ENCODE results near the gene MEDAG. TPM values are rescaled to one million over a fixed set of nuclear protein-coding genes. Genes with fewer than 3 reads are reported as not detected.

Gene MEDAG
- total and polyA plus RNA-seq, 7 experiments from 2014 or later = 0.17 to 0.49 TPM; not detected in 5

DNA sequence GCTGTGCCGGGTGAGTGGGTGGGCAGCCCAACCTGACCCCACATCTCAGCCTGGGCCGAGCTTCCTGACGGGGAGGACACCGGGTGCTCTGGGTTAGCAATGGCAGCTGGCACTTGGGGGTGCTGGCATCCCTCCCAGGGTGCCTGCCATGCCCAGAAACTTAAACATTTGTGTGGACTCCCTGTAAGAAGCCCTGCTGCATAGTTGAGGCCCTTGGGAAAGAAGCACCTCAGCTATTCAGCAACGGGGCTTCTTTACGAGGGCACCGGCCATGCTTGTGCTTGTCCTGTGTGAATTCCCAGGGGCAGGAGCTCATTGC lies 33.8 kb upstream of the MEDAG start:
- peaks cover 0 to 9% (median 0%) of the 10 kb centered on the region in 7 donors for H3K4me1 Mint-ChIP-seq
- no peaks in the 10 kb centered on the region for H3K36me3 ChIP-seq (ENCODE audit: control insufficient read depth in 2 of 3, insufficient read depth in 3 of 3, low read length in 3 of 3)
- ATAC-seq (no peak), DNase-seq (no peak)
- POLR2A ChIA-PET = no interaction called here
- H3K27me3 ChIP-seq (ENCODE audit: control insufficient read depth in 2 of 2, insufficient read depth in 2 of 2, low read length in 2 of 2) = no peaks in the 10 kb centered on the region
- no peaks in the 10 kb centered on the region for H3K9me3 Mint-ChIP-seq
- no peak overlapping the region for H3K27ac ChIP-seq (ENCODE audit: low read depth, low read length)
- H3K4me1 ChIP-seq (ENCODE audit: control insufficient read depth in 2 of 2, insufficient read depth in 2 of 2, low read length in 2 of 2) = no peaks in the 10 kb centered on the region
- intact Hi-C loops (cut with micrococcal nuclease) = no loop called here
- no peaks in the 10 kb centered on the region for H3K9me3 ChIP-seq (ENCODE audit: control insufficient read depth in 2 of 3, low read length in 3 of 3)
- CTCF ChIA-PET = no interaction called here
- no peaks in the 10 kb centered on the region for H3K36me3 Mint-ChIP-seq
- no peak overlapping the region for H3K27ac Mint-ChIP-seq
- peaks cover 7 to 19% (median 7%) of the 10 kb centered on the region in 5 donors for H3K27me3 Mint-ChIP-seq
- no peak overlapping the region for H3K4me3 Mint-ChIP-seq
- H3K4me3 ChIP-seq (ENCODE audit: low read length) = no peak overlapping the region

DNA sequence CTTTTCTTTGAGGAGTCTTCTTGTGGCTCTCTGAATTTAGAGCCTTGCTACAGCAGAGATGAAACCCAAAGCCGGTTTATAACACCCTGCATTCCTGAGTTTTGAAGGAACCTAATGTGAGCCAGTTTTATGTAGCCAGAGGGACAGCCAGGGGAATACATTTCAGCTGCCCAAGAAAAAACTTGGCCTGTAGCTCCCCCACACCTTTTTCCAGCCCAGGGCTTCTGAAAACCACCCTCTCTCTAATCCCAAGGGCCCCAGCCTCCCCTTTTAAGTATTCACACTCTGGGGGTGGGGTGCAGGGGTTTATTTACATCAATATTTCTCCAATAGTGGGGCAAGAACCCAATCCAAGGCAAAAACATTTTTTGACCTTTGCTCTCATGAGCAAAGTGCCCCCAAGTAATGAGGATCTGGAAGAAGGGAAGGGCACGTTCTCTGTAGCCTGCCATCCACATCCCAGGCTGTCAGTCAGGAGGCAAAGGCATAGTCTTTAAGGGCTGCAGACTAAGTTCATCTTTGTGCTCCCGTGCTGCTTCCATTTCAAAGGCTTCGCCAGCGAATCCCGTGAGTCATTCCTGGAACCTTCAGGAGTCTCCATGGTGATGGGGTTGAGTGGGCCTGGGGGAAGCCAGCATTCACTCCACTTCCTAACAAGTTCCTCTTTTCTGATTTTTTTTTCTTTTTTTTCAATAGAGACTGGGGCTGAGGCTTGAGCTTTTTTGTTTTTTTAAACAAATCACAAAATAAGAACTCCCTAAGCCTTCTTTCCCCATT lies 33.2 kb upstream of the MEDAG start:
- no peaks in the 10 kb centered on the region for H3K9me3 Mint-ChIP-seq
- intact Hi-C loops (cut with micrococcal nuclease) = no loop called here
- H3K4me3 Mint-ChIP-seq = no peak overlapping the region
- POLR2A ChIA-PET = no interaction called here
- no peak overlapping the region for H3K27ac ChIP-seq (ENCODE audit: low read depth, low read length)
- H3K27me3 ChIP-seq (ENCODE audit: control insufficient read depth in 2 of 2, insufficient read depth in 2 of 2, low read length in 2 of 2) = no peaks in the 10 kb centered on the region
- H3K27ac Mint-ChIP-seq = no peak overlapping the region
- H3K27me3 Mint-ChIP-seq = peaks cover 7 to 19% (median 7%) of the 10 kb centered on the region in 5 donors
- peaks cover 0 to 9% (median 0%) of the 10 kb centered on the region in 7 donors for H3K4me1 Mint-ChIP-seq
- no peaks in the 10 kb centered on the region for H3K9me3 ChIP-seq (ENCODE audit: control insufficient read depth in 2 of 3, low read length in 3 of 3)
- CTCF ChIA-PET = no interaction called here
- H3K36me3 ChIP-seq (ENCODE audit: control insufficient read depth in 2 of 3, insufficient read depth in 3 of 3, low read length in 3 of 3) = no peaks in the 10 kb centered on the region
- no peak overlapping the region for H3K4me3 ChIP-seq (ENCODE audit: low read length)
- no peaks in the 10 kb centered on the region for H3K4me1 ChIP-seq (ENCODE audit: control insufficient read depth in 2 of 2, insufficient read depth in 2 of 2, low read length in 2 of 2)
- no peaks in the 10 kb centered on the region for H3K36me3 Mint-ChIP-seq
- DNase-seq (no peak), ATAC-seq (no peak)

DNA sequence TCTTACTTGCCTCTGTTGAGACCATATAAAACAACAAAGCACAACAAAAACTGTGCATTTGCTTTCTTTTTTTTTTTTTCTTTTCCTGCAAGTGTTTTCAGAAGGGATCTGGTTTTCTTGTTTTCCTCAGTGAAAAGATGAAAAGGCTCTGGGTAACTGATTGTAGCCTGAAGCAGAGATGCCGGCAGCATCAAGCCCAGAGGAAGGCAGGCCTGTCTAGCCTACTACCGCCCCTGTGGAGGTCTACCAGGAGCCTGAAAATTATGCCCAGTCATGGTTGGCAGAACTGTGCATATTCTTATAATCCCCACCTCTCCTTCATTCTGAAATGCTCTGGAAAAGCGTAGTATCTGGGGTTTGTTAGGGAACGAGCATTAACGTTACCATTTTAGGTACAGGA lies 32.6 kb upstream of the MEDAG start:
- POLR2A ChIA-PET = no interaction called here

DNA sequence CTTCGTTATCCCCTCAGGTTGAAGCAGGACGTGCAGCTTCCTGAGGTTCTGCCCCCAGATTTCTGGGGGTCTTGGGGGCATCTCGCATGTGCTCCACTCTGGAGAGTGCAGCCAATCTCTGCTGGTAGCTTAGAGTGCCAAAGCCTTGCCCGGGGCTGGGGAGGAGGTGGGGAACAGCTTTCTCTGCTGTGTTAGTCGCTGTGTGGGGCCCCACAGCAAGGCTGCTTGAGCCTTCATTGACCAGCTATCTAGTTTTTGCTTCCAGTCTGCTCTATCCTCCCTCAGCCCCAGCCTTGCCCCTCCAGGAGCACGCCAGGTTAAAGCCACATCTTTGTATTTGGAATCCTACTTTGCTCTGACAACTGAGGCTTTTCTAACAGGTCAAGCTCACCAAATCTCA lies 32.0 kb upstream of the MEDAG start:
- CTCF ChIA-PET = interaction anchor here (1.2 kb wide), 1 partner anchor 8 kb away, joined by 4 read pairs; no protein-coding TSS in a partner anchor
- H3K27me3 ChIP-seq (ENCODE audit: control insufficient read depth in 2 of 2, insufficient read depth in 2 of 2, low read length in 2 of 2) = no peaks in the 10 kb centered on the region
- H3K27ac ChIP-seq (ENCODE audit: low read depth, low read length) = no peak overlapping the region
- no peak overlapping the region for H3K4me3 Mint-ChIP-seq
- no peaks in the 10 kb centered on the region for H3K9me3 ChIP-seq (ENCODE audit: control insufficient read depth in 2 of 3, low read length in 3 of 3)
- no peaks in the 10 kb centered on the region for H3K9me3 Mint-ChIP-seq
- no peak overlapping the region for H3K27ac Mint-ChIP-seq
- no peaks in the 10 kb centered on the region for H3K36me3 ChIP-seq (ENCODE audit: control insufficient read depth in 2 of 3, insufficient read depth in 3 of 3, low read length in 3 of 3)
- intact Hi-C loops (cut with micrococcal nuclease) = no loop called here
- H3K4me1 Mint-ChIP-seq = peaks cover 0 to 9% (median 0%) of the 10 kb centered on the region in 7 donors
- POLR2A ChIA-PET = no interaction called here
- H3K4me3 ChIP-seq (ENCODE audit: low read length) = no peak overlapping the region
- ATAC-seq (no peak), DNase-seq (no peak)
- H3K27me3 Mint-ChIP-seq = peaks cover 2 to 17% (median 7%) of the 10 kb centered on the region in 5 donors
- no peaks in the 10 kb centered on the region for H3K4me1 ChIP-seq (ENCODE audit: control insufficient read depth in 2 of 2, insufficient read depth in 2 of 2, low read length in 2 of 2)
- H3K36me3 Mint-ChIP-seq = no peaks in the 10 kb centered on the region

More for the DNA sequence above, 32.6 kb upstream of the MEDAG start:
- H3K36me3 ChIP-seq (ENCODE audit: control insufficient read depth in 2 of 3, insufficient read depth in 3 of 3, low read length in 3 of 3) = no peaks in the 10 kb centered on the region
- peaks cover 7 to 19% (median 7%) of the 10 kb centered on the region in 5 donors for H3K27me3 Mint-ChIP-seq
- no peaks in the 10 kb centered on the region for H3K9me3 Mint-ChIP-seq
- no peak overlapping the region for H3K4me3 ChIP-seq (ENCODE audit: low read length)
- no peaks in the 10 kb centered on the region for H3K36me3 Mint-ChIP-seq
- ATAC-seq (no peak), DNase-seq (no peak)
- peaks cover 0 to 9% (median 0%) of the 10 kb centered on the region in 7 donors for H3K4me1 Mint-ChIP-seq
- no peak overlapping the region for H3K27ac Mint-ChIP-seq
- H3K4me3 Mint-ChIP-seq = no peak overlapping the region
- no peaks in the 10 kb centered on the region for H3K4me1 ChIP-seq (ENCODE audit: control insufficient read depth in 2 of 2, insufficient read depth in 2 of 2, low read length in 2 of 2)
- H3K9me3 ChIP-seq (ENCODE audit: control insufficient read depth in 2 of 3, low read length in 3 of 3) = no peaks in the 10 kb centered on the region
- intact Hi-C loops (cut with micrococcal nuclease) = no loop called here
- CTCF ChIA-PET = interaction anchor here (1.2 kb wide), 1 partner anchor 8 kb away, joined by 4 read pairs; no protein-coding TSS in a partner anchor
- H3K27me3 ChIP-seq (ENCODE audit: control insufficient read depth in 2 of 2, insufficient read depth in 2 of 2, low read length in 2 of 2) = no peaks in the 10 kb centered on the region
- H3K27ac ChIP-seq (ENCODE audit: low read depth, low read length) = no peak overlapping the region

DNA sequence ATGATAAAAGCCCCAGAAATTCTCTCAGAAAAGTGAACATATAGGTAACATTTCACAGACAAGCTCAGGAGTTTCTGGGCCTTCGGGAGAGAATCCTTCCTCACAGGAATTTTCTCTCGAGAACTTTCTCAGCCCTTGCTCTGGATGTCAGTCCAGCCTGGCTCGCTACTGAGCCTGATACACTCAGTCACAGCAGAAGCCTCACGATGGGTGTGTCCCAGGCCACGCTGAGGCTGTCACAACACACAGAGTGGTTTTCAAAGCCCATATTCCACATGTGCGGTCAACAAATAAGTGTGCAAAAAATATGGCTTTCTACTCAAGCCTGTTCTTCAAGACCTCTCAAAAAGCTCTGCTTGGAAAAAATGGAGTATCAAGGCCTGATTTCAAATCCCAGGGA lies 31.5 kb upstream of the MEDAG start:
- ATAC-seq (no peak), DNase-seq (no peak)
- Histone ChIP-seq H3K36me3 (ENCODE audit: control insufficient read depth in 2 of 3, insufficient read depth in 3 of 3, low read length in 3 of 3) (no peaks in the 10 kb centered on the region), H3K4me3 (ENCODE audit: low read length) (no peak overlapping the region), H3K27me3 (ENCODE audit: control insufficient read depth in 2 of 2, insufficient read depth in 2 of 2, low read length in 2 of 2) (no peaks in the 10 kb centered on the region), H3K9me3 (ENCODE audit: control insufficient read depth in 2 of 3, low read length in 3 of 3) (no peaks in the 10 kb centered on the region), H3K27ac (ENCODE audit: low read depth, low read length) (no peak overlapping the region), H3K4me1 (ENCODE audit: control insufficient read depth in 2 of 2, insufficient read depth in 2 of 2, low read length in 2 of 2) (no peaks in the 10 kb centered on the region)
- Mint-ChIP-seq H3K4me1 (peaks cover 0 to 9% (median 0%) of the 10 kb centered on the region in 7 donors), H3K4me3 (no peak overlapping the region), H3K27ac (no peak overlapping the region), H3K9me3 (no peaks in the 10 kb centered on the region), H3K36me3 (no peaks in the 10 kb centered on the region), H3K27me3 (peaks cover 0 to 15% (median 7%) of the 10 kb centered on the region in 5 donors)
- intact Hi-C loops (cut with micrococcal nuclease) = no loop called here
- CTCF ChIA-PET = interaction anchor here (1.2 kb wide), 1 partner anchor 9 kb away, joined by 4 read pairs; no protein-coding TSS in a partner anchor
- POLR2A ChIA-PET = no interaction called here

DNA sequence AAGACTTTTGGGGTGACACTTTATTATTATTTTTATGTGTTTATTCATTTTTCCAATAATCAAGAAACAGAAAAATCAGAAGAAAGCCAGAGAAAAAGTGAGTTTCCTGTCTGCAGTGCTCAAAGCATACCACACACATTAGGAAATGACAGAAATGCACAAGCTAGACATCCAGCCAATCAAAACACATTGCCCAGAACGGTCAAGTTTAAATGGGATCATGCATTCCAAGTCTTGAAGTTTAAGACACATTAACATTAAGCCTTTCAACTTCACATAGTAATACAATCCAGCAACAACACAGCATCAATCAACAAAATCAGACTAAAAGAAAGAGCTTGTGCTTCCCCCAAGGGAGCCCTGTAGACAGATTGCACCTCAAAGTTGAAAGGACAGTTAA lies 28.7 kb upstream of the MEDAG start:
- Histone ChIP-seq H3K36me3 (ENCODE audit: control insufficient read depth in 2 of 3, insufficient read depth in 3 of 3, low read length in 3 of 3) (no peaks in the 10 kb centered on the region), H3K4me3 (ENCODE audit: low read length) (no peak overlapping the region), H3K4me1 (ENCODE audit: control insufficient read depth in 2 of 2, insufficient read depth in 2 of 2, low read length in 2 of 2) (no peaks in the 10 kb centered on the region), H3K9me3 (ENCODE audit: control insufficient read depth in 2 of 3, low read length in 3 of 3) (no peaks in the 10 kb centered on the region), H3K27me3 (ENCODE audit: control insufficient read depth in 2 of 2, insufficient read depth in 2 of 2, low read length in 2 of 2) (no peaks in the 10 kb centered on the region), H3K27ac (ENCODE audit: low read depth, low read length) (no peak overlapping the region)
- DNase-seq (no peak), ATAC-seq (no peak)
- intact Hi-C loops (cut with micrococcal nuclease) = no loop called here
- POLR2A ChIA-PET = no interaction called here
- CTCF ChIA-PET = no interaction called here
- H3K27ac Mint-ChIP-seq = no peak overlapping the region
- peaks cover 7 to 34% (median 17%) of the 10 kb centered on the region in 5 donors for H3K27me3 Mint-ChIP-seq
- H3K36me3 Mint-ChIP-seq = no peaks in the 10 kb centered on the region
- peaks cover 0 to 3% (median 0%) of the 10 kb centered on the region in 11 donors for H3K9me3 Mint-ChIP-seq
- H3K4me1 Mint-ChIP-seq = no peaks in the 10 kb centered on the region
- no peak overlapping the region for H3K4me3 Mint-ChIP-seq

All from naive thymus-derived CD4-positive, alpha-beta T cell (primary cell).